OCI-LY7 (cell line): ENCODE data around the gene HCN4. TPM values are rescaled to one million over a fixed set of nuclear protein-coding genes. Genes with fewer than 3 reads are reported as not detected.

ENCODE experiments used
- BruUV-seq: library from RNA; stranded (reverse); fragments of 400-500 nt; replicated peaks from 2 replicates; lab custom pipeline; 2021; lab: Mats Ljungman, UMichigan
- CTCF ChIA-PET: fragments of 300-600 bp; sonication (Branson Sonifier 250); formaldehyde crosslinking; loops from one replicate; lab custom pipeline; 2022; ENCODE audit warnings: antibody characterized with exemption; ENCODE audit not compliant: unreplicated experiment; lab: Charles Lee
- POLR2A ChIA-PET: fragments of 300-600 bp; sonication (Branson Sonifier 250); formaldehyde crosslinking; loops from one replicate; lab custom pipeline; 2022; ENCODE audit warnings: antibody characterized with exemption; lab: Charles Lee
- DNase-seq: peaks from one replicate; pipeline ENCODE4 v3.0.0-alpha.2; 2015; ENCODE audit warnings: low spot score
- H2AFZ ChIP-seq: fragments of 200-600 bp; sonication (generic), shearing (Covaris generic); 2 replicates; pipeline ENCODE4 v1.6.1; 2014; ENCODE audit warnings: mild to moderate bottlenecking, antibody characterized with exemption, low read length, moderate library complexity
- H3K27ac ChIP-seq: fragments of 200-600 bp; sonication (generic); 2 replicates; pipeline ENCODE4 v1.5.1; 2014; ENCODE audit warnings: mixed run types, low read depth, mild to moderate bottlenecking, moderate library complexity, low read length, inconsistent platforms; ENCODE audit not compliant: poor library complexity, severe bottlenecking
- H3K36me3 ChIP-seq: fragments of 200-600 bp; sonication (generic); 2 replicates; pipeline ENCODE4 v1.6.1; 2014; ENCODE audit warnings: mild to moderate bottlenecking, antibody characterized with exemption, low read length, moderate library complexity, mixed read lengths; ENCODE audit not compliant: insufficient read depth
- H3K4me1 ChIP-seq: fragments of 200-600 bp; sonication (generic); 2 replicates; pipeline ENCODE4 v1.5.1; 2014; ENCODE audit warnings: mild to moderate bottlenecking, low read length; ENCODE audit not compliant: insufficient read depth, poor library complexity, severe bottlenecking
- H3K4me2 ChIP-seq: fragments of 200-600 bp; sonication (generic); 2 replicates; pipeline ENCODE4 v1.6.1; 2014; ENCODE audit warnings: mild to moderate bottlenecking, low read length
- H3K4me3 ChIP-seq: fragments of 200-600 bp; sonication (generic); 2 replicates; pipeline ENCODE4 v1.5.1; 2014; ENCODE audit warnings: mild to moderate bottlenecking, low read depth, low read length; ENCODE audit not compliant: poor library complexity, severe bottlenecking
- H3K79me2 ChIP-seq: fragments of 200-600 bp; sonication (generic); 2 replicates; pipeline ENCODE4 v1.6.1; 2016; ENCODE audit warnings: low read depth, mild to moderate bottlenecking, low read length, moderate library complexity, mixed read lengths; ENCODE audit not compliant: insufficient read depth
- H3K9me2 ChIP-seq: fragments of 200-600 bp; sonication (generic); 2 replicates; pipeline ENCODE4 v1.6.1; 2016; ENCODE audit warnings: mild to moderate bottlenecking, low read length, mixed read lengths; ENCODE audit not compliant: insufficient read depth
- H3K9me3 ChIP-seq: fragments of 200-600 bp; sonication (generic); 2 replicates; pipeline ENCODE4 v1.6.1; 2014; ENCODE audit warnings: mild to moderate bottlenecking, mixed run types, low read length, mixed read lengths
- H4K20me1 ChIP-seq: fragments of 200-600 bp; sonication (generic); 2 replicates; pipeline ENCODE4 v1.6.1; 2014; ENCODE audit warnings: mild to moderate bottlenecking, antibody characterized with exemption, low read length, moderate library complexity, mixed read lengths; ENCODE audit not compliant: insufficient read depth
- EZH2phosphoT487 ChIP-seq: fragments of 200-600 bp; sonication (generic); IDR thresholded peaks from 2 replicates; pipeline ENCODE4 v1.6.1; 2018; ENCODE audit warnings: low read depth, borderline replicate concordance, mild to moderate bottlenecking, mixed run types, antibody characterized with exemption, low read length, moderate library complexity, mixed read lengths
- intact Hi-C: fragments of 100-400 bp; cut with micrococcal nuclease; formaldehyde crosslinking; loops from one replicate; pipeline ENCODE4 v1.10.0; 2022; ENCODE audit not compliant: unreplicated experiment
- total RNA-seq, 2 experiments: library from RNA; depleted of rRNA in 1 of 2; stranded (reverse); fragments of >200 nt in 1 of 2; shearing (Covaris generic) in 1 of 2; gene quantifications; 2 replicates each; pipeline ENCODE4 v1.2.3, GENCODE V29; 2014 to 2022
- TF ChIP-seq, protein P1 (sequence below): fragments of 200-600 bp; sonication (generic); conservative IDR thresholded peaks from 2 replicates; pipeline ENCODE4 v1.5.1; 2014; ENCODE audit warnings: mild to moderate bottlenecking, antibody characterized with exemption, low read length, moderate library complexity, mixed read lengths

HCN4 gene
- total RNA-seq, 2 experiments from 2014 or later, result not detected

DNA sequence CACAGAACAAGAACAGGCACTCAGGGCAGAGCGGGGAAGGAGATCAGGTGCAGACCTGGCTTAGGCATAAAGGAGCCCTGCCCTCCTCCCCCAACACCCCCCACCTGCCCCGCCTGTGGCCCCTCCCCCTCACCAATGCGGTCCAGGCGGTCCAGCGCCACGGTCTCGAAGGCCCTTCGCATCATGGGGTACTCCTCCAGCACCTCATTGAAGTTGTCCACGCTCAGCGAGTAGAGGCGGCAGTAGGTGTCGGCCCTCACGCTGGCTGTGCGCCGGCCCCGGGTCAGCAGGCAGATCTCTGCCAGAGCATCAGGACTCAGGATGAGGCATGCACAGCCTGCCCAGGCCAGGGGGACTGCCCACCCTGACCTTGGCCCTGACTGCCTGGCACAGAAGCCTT lies 44.8 kb downstream of the HCN4 start:
- intact Hi-C loops, result no loop called here
- TF ChIP-seq EZH2phosphoT487, result no peak
- TF ChIP-seq, protein P1, sequence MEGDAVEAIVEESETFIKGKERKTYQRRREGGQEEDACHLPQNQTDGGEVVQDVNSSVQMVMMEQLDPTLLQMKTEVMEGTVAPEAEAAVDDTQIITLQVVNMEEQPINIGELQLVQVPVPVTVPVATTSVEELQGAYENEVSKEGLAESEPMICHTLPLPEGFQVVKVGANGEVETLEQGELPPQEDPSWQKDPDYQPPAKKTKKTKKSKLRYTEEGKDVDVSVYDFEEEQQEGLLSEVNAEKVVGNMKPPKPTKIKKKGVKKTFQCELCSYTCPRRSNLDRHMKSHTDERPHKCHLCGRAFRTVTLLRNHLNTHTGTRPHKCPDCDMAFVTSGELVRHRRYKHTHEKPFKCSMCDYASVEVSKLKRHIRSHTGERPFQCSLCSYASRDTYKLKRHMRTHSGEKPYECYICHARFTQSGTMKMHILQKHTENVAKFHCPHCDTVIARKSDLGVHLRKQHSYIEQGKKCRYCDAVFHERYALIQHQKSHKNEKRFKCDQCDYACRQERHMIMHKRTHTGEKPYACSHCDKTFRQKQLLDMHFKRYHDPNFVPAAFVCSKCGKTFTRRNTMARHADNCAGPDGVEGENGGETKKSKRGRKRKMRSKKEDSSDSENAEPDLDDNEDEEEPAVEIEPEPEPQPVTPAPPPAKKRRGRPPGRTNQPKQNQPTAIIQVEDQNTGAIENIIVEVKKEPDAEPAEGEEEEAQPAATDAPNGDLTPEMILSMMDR, result no peak
- Histone ChIP-seq H3K9me2 (no peaks in the 10 kb centered on the region), H3K4me3 (no peak overlapping the region), H3K4me2 (no peak overlapping the region), H2AFZ (no peak overlapping the region), H3K9me3 (no peaks in the 10 kb centered on the region), H4K20me1 (no peaks in the 10 kb centered on the region), H3K4me1 (no peaks in the 10 kb centered on the region), H3K79me2 (no peaks in the 10 kb centered on the region), H3K27ac (no peak overlapping the region), H3K36me3 (no peaks in the 10 kb centered on the region)
- ChIA-PET POLR2A (no interaction called here), CTCF (no interaction called here)
- BruUV-seq, result no TSS peak
- no peak for DNase-seq

DNA sequence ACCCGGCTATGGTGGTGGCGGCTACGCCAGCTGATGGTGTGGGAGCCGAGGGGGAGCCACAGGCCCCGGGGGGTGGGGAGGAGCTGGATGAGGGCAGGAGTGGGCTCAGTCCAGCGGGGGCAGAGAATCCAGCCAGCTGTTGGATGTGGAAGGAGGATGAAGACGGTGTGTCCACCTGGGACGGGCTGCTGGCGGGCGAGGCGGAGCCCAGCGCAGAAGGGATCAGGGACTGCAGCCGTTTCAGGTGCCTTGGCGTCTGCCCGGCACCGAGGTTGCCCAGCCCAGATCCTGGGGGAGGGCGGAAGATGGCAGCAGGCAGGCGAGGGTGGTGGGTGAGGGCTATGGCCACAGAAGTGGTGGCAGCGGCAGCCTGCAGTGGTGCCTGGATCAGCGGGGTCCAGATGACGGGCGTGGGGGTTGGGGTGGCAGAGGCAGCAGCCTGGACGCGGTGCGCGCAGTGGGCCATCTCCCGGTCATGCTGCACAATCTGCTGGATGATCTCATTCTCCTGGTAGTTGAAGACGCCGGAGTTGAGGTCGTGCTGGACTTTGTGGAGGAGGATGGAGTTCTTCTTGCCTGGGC lies 45.3 kb downstream of the HCN4 start:
- Histone ChIP-seq H3K36me3 (no peaks in the 10 kb centered on the region), H3K27ac (no peak overlapping the region), H3K4me3 (no peak overlapping the region), H4K20me1 (no peaks in the 10 kb centered on the region), H3K4me2 (no peak overlapping the region), H3K4me1 (no peaks in the 10 kb centered on the region), H3K9me2 (no peaks in the 10 kb centered on the region), H3K9me3 (no peaks in the 10 kb centered on the region), H3K79me2 (no peaks in the 10 kb centered on the region), H2AFZ (no peak overlapping the region)
- intact Hi-C loops, result no loop called here
- POLR2A ChIA-PET, result no interaction called here
- BruUV-seq, result no TSS peak
- CTCF ChIA-PET, result no interaction called here
- no peak for TF ChIP-seq EZH2phosphoT487
- TF ChIP-seq, protein P1, result no peak
- DNase-seq, result no peak

DNA sequence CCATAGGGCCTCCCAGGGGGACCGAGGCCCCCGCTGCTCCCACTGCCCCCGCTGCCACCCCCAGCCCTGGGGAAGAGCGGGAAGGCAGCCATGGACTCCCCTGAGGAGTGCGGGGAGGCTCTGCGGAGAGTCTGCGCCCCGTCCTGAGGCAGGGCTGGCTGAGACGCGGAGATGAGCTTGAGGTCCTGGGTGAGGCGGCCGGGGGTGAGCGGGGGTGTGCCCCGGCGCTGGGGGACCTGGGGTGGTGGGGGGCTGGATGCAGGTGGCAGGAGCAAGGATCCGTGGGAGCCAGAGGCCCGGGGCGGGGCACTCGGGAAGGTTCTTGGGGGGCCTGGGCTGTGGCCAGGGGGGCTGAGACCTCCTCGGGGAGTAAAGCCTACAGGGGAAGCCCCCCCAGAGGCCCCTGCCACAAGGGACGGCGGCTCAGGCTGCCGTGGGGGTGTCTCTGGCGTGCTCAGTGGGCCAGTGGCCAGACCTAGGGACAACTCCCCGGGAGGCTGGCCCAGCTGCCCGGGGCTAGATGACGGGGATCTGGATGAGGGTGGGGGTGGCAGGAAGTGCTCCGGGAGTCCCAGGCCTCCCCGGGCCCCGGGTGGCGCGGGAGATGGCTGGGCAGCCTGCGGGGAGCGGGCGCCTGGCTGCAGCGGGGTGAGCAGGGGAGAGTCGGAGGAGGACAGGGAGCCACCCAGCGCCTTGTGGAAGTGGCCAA lies 45.9 kb downstream of the HCN4 start:
- H3K79me2 ChIP-seq, result no peaks in the 10 kb centered on the region
- no peaks in the 10 kb centered on the region for H3K9me3 ChIP-seq
- no TSS peak for BruUV-seq
- H2AFZ ChIP-seq, result no peak overlapping the region
- no peak for DNase-seq
- H3K4me2 ChIP-seq, result no peak overlapping the region
- no peaks in the 10 kb centered on the region for H3K36me3 ChIP-seq
- CTCF ChIA-PET, result no interaction called here
- intact Hi-C loops, result no loop called here
- no peak overlapping the region for H3K4me3 ChIP-seq
- H3K27ac ChIP-seq, result no peak overlapping the region
- POLR2A ChIA-PET, result interaction anchor here (0.6 kb wide), 1 partner anchor 39 kb away, joined by 4 read pairs; no protein-coding TSS in a partner anchor
- H3K4me1 ChIP-seq, result no peaks in the 10 kb centered on the region
- no peaks in the 10 kb centered on the region for H3K9me2 ChIP-seq
- TF ChIP-seq, protein P1, result no peak
- TF ChIP-seq EZH2phosphoT487, result no peak
- no peaks in the 10 kb centered on the region for H4K20me1 ChIP-seq
